Erythroblast (primary cell): ENCODE results near the gene NAV3.

Experiments used
- GATA1 ChIP-seq: IDR thresholded peaks from 2 replicates; pipeline ENCODE4 v1.6.1; 2011; ENCODE audit warnings: low read depth, mild to moderate bottlenecking, control low read depth, low read length, moderate library complexity
- POLR2A ChIP-seq: IDR thresholded peaks from 2 replicates; pipeline ENCODE4 v1.6.1; 2011; ENCODE audit warnings: mild to moderate bottlenecking, low read length

DNA sequence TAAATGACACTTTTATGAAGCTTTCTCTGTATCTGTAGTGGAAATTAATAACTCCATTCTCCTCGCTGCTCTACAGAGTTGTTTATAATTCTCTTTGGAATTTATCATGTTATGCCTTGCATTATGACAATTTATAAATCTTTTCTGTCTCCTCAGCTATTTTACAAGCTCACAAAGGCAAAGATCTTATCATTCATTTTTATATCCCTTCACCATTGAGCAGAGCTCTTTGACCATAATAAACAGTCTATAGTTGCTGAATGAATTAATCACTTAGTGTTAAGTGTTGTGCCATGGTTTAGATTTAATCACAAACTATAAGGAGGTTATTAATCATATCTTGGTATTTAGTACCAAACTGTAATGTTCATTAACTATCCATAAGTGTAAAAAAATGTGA is 126.4 kb downstream of the NAV3 start:
- no peak for TF ChIP-seq POLR2A
- no peak for TF ChIP-seq GATA1
